CD4-positive, alpha-beta T cell treated with Interleukin-10 for 1 hour (primary cell): Measurements from ENCODE around the gene RTP1.
"Not testable (repeated sequence)": the region's sequence is repeated elsewhere in the genome, so short reads cannot be mapped to it uniquely, and the experiment has no call there.

ENCODE experiments used
- DNase-seq: peaks from one replicate; pipeline ENCODE4 v3.0.0-alpha.2; 2020

RTP1 gene

GRCh38 chr3:187199463-187200050, 2.3 kb downstream of the RTP1 start:
- DNase-seq: not testable (repeated sequence)

GRCh38 chr3:187205683-187206082, 8.4 kb downstream of the RTP1 start:
- DNase-seq: no peak

- no peak for DNase-seq
These were observed 9.8 kb downstream of the RTP1 start for GRCh38 chr3:187207062-187207461.

GRCh38 chr3:187207624-187208023, 10.3 kb downstream of the RTP1 start:
- DNase-seq: no peak

GRCh38 chr3:187208159-187208558, 10.9 kb downstream of the RTP1 start:
- no peak for DNase-seq

GRCh38 chr3:187209491-187209890, 12.2 kb downstream of the RTP1 start:
- no peak for DNase-seq

- DNase-seq: no peak
These were observed 12.8 kb downstream of the RTP1 start for GRCh38 chr3:187210091-187210490.

GRCh38 chr3:187210545-187211327, 13.4 kb downstream of the RTP1 start:
- no peak for DNase-seq

- DNase-seq: no peak
These were observed 14.4 kb downstream of the RTP1 start for GRCh38 chr3:187211532-187212195.

GRCh38 chr3:187212196-187212545, 14.9 kb downstream of the RTP1 start:
- DNase-seq: no peak

GRCh38 chr3:187212705-187213104, 15.4 kb downstream of the RTP1 start:
- no peak for DNase-seq

GRCh38 chr3:187213616-187214015, 16.3 kb downstream of the RTP1 start:
- no peak for DNase-seq

GRCh38 chr3:187215460-187215859, 18.2 kb downstream of the RTP1 start:
- no peak for DNase-seq

- DNase-seq: no peak
These were observed 25.5 kb downstream of the RTP1 start for GRCh38 chr3:187222801-187223200.

GRCh38 chr3:187223799-187224198, 26.5 kb downstream of the RTP1 start:
- no peak for DNase-seq

- DNase-seq: no peak
These were observed 30.5 kb downstream of the RTP1 start for GRCh38 chr3:187227658-187228258.

GRCh38 chr3:187228740-187229139, 31.5 kb downstream of the RTP1 start:
- no peak for DNase-seq

- no peak for DNase-seq
These were observed 32.7 kb downstream of the RTP1 start for GRCh38 chr3:187230011-187230410.

GRCh38 chr3:187236962-187237361, 39.7 kb downstream of the RTP1 start:
- DNase-seq: no peak

- no peak for DNase-seq
These were observed 40.5 kb downstream of the RTP1 start for GRCh38 chr3:187237741-187238140.

- DNase-seq: no peak
These were observed 41.0 kb downstream of the RTP1 start for GRCh38 chr3:187238239-187238638.

GRCh38 chr3:187238835-187239234, 41.5 kb downstream of the RTP1 start:
- not testable (repeated sequence) for DNase-seq

- no peak for DNase-seq
These were observed 45.1 kb downstream of the RTP1 start for GRCh38 chr3:187242435-187242834.

GRCh38 chr3:187242900-187243299, 45.6 kb downstream of the RTP1 start:
- DNase-seq: no peak
